Keratinocyte (primary cell): ENCODE data around the gene CACNA1E. TPM values are rescaled to one million over a fixed set of nuclear protein-coding genes. Genes with fewer than 3 reads are reported as not detected.

Experiments used
- polyA plus RNA-seq, 5 experiments: library from polyadenylated mRNA; depleted of rRNA in 3 of 5; stranded (reverse) in 3 of 5; stranded (forward) in 1 of 5; unstranded in 1 of 5; fragments of >200 nt; gene quantifications; 1 replicate in 1 of 5; 2 replicates in 3 of 5; 3 replicates in 1 of 5; pipeline versions ENCODE4 v1.2.1 to v1.2.3, GENCODE V29; 2011 to 2012; ENCODE audit warnings: missing spikeins in 2 of 5, low read depth in 1 of 5, low replicate concordance in 1 of 5
- small RNA-seq, 3 experiments: library from RNA; depleted of rRNA; stranded (forward); fragments of <200 nt; gene quantifications; one replicate each; pipeline ENCODE3, GENCODE V24; 2012; ENCODE audit warnings: low read depth in 3 of 3, low replicate concordance in 1 of 3; ENCODE audit not compliant: insufficient read length in 3 of 3

The CACNA1E gene
- polyA plus RNA-seq, 1 donor (not counting 4 experiments of a cell fraction or from before 2014, with no cell fraction given) = not detected

Small RNAs within 50 kb of the gene (small RNA-seq; reads per million reads assigned to genes)
- 0 reads per million in 3 experiments for gene RF00017
- gene RNA5SP70 = 0 reads per million in 3 experiments
